ENCODE results near the gene PDYN. TPM values are rescaled to one million over a fixed set of nuclear protein-coding genes. Genes with fewer than 3 reads are reported as not detected.

Gene PDYN
- polyA plus RNA-seq, 3 donors: 0.34 to 0.55 (median 0.41) TPM

GRCh38 chr20:1952737-1953530 is 40.9 kb downstream of the PDYN start:
- DNase-seq: no peak

- DNase-seq: no peak
Observed at GRCh38 chr20:1951436-1952115, 42.3 kb downstream of the PDYN start.

GRCh38 chr20:1950836-1951235 is 43.0 kb downstream of the PDYN start:
- DNase-seq: no peak

- no peak for DNase-seq
Observed at GRCh38 chr20:1949347-1950100, 44.3 kb downstream of the PDYN start.

- DNase-seq: no peak
Observed at GRCh38 chr20:1947535-1947846, 46.4 kb downstream of the PDYN start.

- DNase-seq: peak; percentile 88
Observed at GRCh38 chr20:1946762-1947534, 46.9 kb downstream of the PDYN start.

- DNase-seq: no peak
Observed at GRCh38 chr20:1946442-1946761, 47.5 kb downstream of the PDYN start.

GRCh38 chr20:1945660-1946059 is 48.2 kb downstream of the PDYN start:
- DNase-seq: no peak

- no peak for DNase-seq
Observed at GRCh38 chr20:1945134-1945618, 48.7 kb downstream of the PDYN start.

GRCh38 chr20:1944345-1945091 is 49.3 kb downstream of the PDYN start:
- no peak for DNase-seq

- no peak for DNase-seq
Observed at GRCh38 chr20:1943275-1944002, 50.4 kb downstream of the PDYN start.

GRCh38 chr20:1942486-1943274 is 51.2 kb downstream of the PDYN start:
- no peak for DNase-seq

GRCh38 chr20:1942061-1942460 is 51.8 kb downstream of the PDYN start:
- DNase-seq: no peak

- DNase-seq: no peak
Observed at GRCh38 chr20:1941226-1941625, 52.6 kb downstream of the PDYN start.

GRCh38 chr20:1940581-1940980 is 53.3 kb downstream of the PDYN start:
- DNase-seq: no peak

GRCh38 chr20:1939270-1939595 is 54.6 kb downstream of the PDYN start:
- DNase-seq: no peak

- DNase-seq: no peak
Observed at GRCh38 chr20:1938464-1939269, 55.2 kb downstream of the PDYN start.

- no peak for DNase-seq
Observed at GRCh38 chr20:1937316-1937976, 56.4 kb downstream of the PDYN start.
